ENCODE measurements around the gene CDH22.

Gene CDH22

GRCh38 chr20:46349035-46349741 is 40.9 kb upstream of the CDH22 start:
- Mint-ChIP-seq H3K36me3 (peaks cover 33% of the 10 kb centered on the region), H3K4me3 (peak overlapping the region; percentile 32), H3K27me3 (no peaks in the 10 kb centered on the region), H3K9me3 (peaks cover 3% of the 10 kb centered on the region), H3K4me1 (peaks cover 48% of the 10 kb centered on the region), H3K27ac (peak overlapping the region; percentile 91)
- no peak for ATAC-seq

GRCh38 chr20:46347841-46348803 is 39.8 kb upstream of the CDH22 start:
- Mint-ChIP-seq H3K4me3 (no peak overlapping the region), H3K36me3 (peaks cover 26% of the 10 kb centered on the region), H3K27ac (no peak overlapping the region)

GRCh38 chr20:46346770-46347169 is 38.5 kb upstream of the CDH22 start:
- Mint-ChIP-seq H3K4me3 (no peak overlapping the region), H3K9me3 (peaks cover 3% of the 10 kb centered on the region)
- no peak for ATAC-seq

More at GRCh38 chr20:46347841-46348803, 39.8 kb upstream of the CDH22 start:
- H3K4me1 Mint-ChIP-seq: peaks cover 55% of the 10 kb centered on the region
- H3K9me3 Mint-ChIP-seq: peaks cover 3% of the 10 kb centered on the region
- H3K27me3 Mint-ChIP-seq: no peaks in the 10 kb centered on the region
- ATAC-seq: no peak

GRCh38 chr20:46344488-46345162 is 36.3 kb upstream of the CDH22 start:
- no peak overlapping the region for H3K27ac Mint-ChIP-seq
- no peak overlapping the region for H3K4me3 Mint-ChIP-seq

More at GRCh38 chr20:46346770-46347169, 38.5 kb upstream of the CDH22 start:
- H3K4me1 Mint-ChIP-seq: peaks cover 53% of the 10 kb centered on the region
- peaks cover 15% of the 10 kb centered on the region for H3K36me3 Mint-ChIP-seq
- no peaks in the 10 kb centered on the region for H3K27me3 Mint-ChIP-seq
- no peak overlapping the region for H3K27ac Mint-ChIP-seq

GRCh38 chr20:46343975-46344357 is 35.7 kb upstream of the CDH22 start:
- peaks cover 8% of the 10 kb centered on the region for H3K27me3 Mint-ChIP-seq
- no peak overlapping the region for H3K27ac Mint-ChIP-seq
- peaks cover 3% of the 10 kb centered on the region for H3K9me3 Mint-ChIP-seq
- no peak for ATAC-seq
- H3K4me1 Mint-ChIP-seq: peaks cover 25% of the 10 kb centered on the region
- peaks cover 6% of the 10 kb centered on the region for H3K36me3 Mint-ChIP-seq
- H3K4me3 Mint-ChIP-seq: no peak overlapping the region

More at GRCh38 chr20:46344488-46345162, 36.3 kb upstream of the CDH22 start:
- peaks cover 31% of the 10 kb centered on the region for H3K4me1 Mint-ChIP-seq
- ATAC-seq: no peak
- H3K9me3 Mint-ChIP-seq: peaks cover 3% of the 10 kb centered on the region
- H3K27me3 Mint-ChIP-seq: peaks cover under 1% of the 10 kb centered on the region
- peaks cover 6% of the 10 kb centered on the region for H3K36me3 Mint-ChIP-seq

- Mint-ChIP-seq H3K9me3 (peaks cover 3% of the 10 kb centered on the region), H3K4me1 (peaks cover 21% of the 10 kb centered on the region), H3K27me3 (peaks cover 12% of the 10 kb centered on the region), H3K36me3 (peaks cover 6% of the 10 kb centered on the region), H3K4me3 (peak overlapping the region; percentile 48), H3K27ac (peak overlapping the region; percentile 10)
- peak; percentile 58 for ATAC-seq
Measured at GRCh38 chr20:46343348-46343974, 35.2 kb upstream of the CDH22 start.

GRCh38 chr20:46342451-46343347 is 34.4 kb upstream of the CDH22 start:
- ATAC-seq: no peak
- Mint-ChIP-seq H3K4me3 (peak overlapping the region; percentile 22), H3K27ac (peak overlapping the region; percentile 10), H3K27me3 (peaks cover 12% of the 10 kb centered on the region), H3K4me1 (peaks cover 21% of the 10 kb centered on the region), H3K36me3 (peaks cover 6% of the 10 kb centered on the region), H3K9me3 (peaks cover 3% of the 10 kb centered on the region)

- no peak overlapping the region for H3K4me3 Mint-ChIP-seq
- peaks cover 6% of the 10 kb centered on the region for H3K36me3 Mint-ChIP-seq
- no peak overlapping the region for H3K27ac Mint-ChIP-seq
- H3K9me3 Mint-ChIP-seq: peaks cover 3% of the 10 kb centered on the region
- no peak for ATAC-seq
- H3K27me3 Mint-ChIP-seq: peaks cover 12% of the 10 kb centered on the region
- H3K4me1 Mint-ChIP-seq: peaks cover 21% of the 10 kb centered on the region
Measured at GRCh38 chr20:46342010-46342378, 33.7 kb upstream of the CDH22 start.

- no peak overlapping the region for H3K4me3 Mint-ChIP-seq
- H3K27ac Mint-ChIP-seq: no peak overlapping the region
- ATAC-seq: no peak
- H3K9me3 Mint-ChIP-seq: peaks cover 3% of the 10 kb centered on the region
- peaks cover 6% of the 10 kb centered on the region for H3K36me3 Mint-ChIP-seq
- H3K4me1 Mint-ChIP-seq: peaks cover 21% of the 10 kb centered on the region
- peaks cover 12% of the 10 kb centered on the region for H3K27me3 Mint-ChIP-seq
Measured at GRCh38 chr20:46341074-46342009, 33.0 kb upstream of the CDH22 start.

GRCh38 chr20:46339037-46339436 is 30.7 kb upstream of the CDH22 start:
- Mint-ChIP-seq H3K4me1 (peaks cover 13% of the 10 kb centered on the region), H3K9me3 (no peaks in the 10 kb centered on the region)

GRCh38 chr20:46336735-46337134 is 28.4 kb upstream of the CDH22 start:
- Mint-ChIP-seq H3K36me3 (no peaks in the 10 kb centered on the region), H3K4me1 (no peaks in the 10 kb centered on the region), H3K4me3 (no peak overlapping the region), H3K27ac (no peak overlapping the region), H3K27me3 (peaks cover 44% of the 10 kb centered on the region), H3K9me3 (no peaks in the 10 kb centered on the region)
- ATAC-seq: no peak

More at GRCh38 chr20:46339037-46339436, 30.7 kb upstream of the CDH22 start:
- no peak overlapping the region for H3K27ac Mint-ChIP-seq
- peaks cover 30% of the 10 kb centered on the region for H3K27me3 Mint-ChIP-seq
- H3K4me3 Mint-ChIP-seq: no peak overlapping the region
- no peaks in the 10 kb centered on the region for H3K36me3 Mint-ChIP-seq
- ATAC-seq: no peak

GRCh38 chr20:46334303-46334904 is 26.1 kb upstream of the CDH22 start:
- Mint-ChIP-seq H3K27me3 (peaks cover 62% of the 10 kb centered on the region), H3K9me3 (no peaks in the 10 kb centered on the region), H3K4me1 (no peaks in the 10 kb centered on the region), H3K27ac (no peak overlapping the region), H3K36me3 (no peaks in the 10 kb centered on the region), H3K4me3 (no peak overlapping the region)
- no peak for ATAC-seq
